GM18868 (cell line): ENCODE results near the gene DYDC1.
"Not testable (repeated sequence)": the region's sequence is repeated elsewhere in the genome, so short reads cannot be mapped to it uniquely, and the experiment has no call there.

ENCODE experiments used
- ATAC-seq: cut with Tn5 transposase; IDR thresholded peaks from one replicate; pipeline ENCODE4 v1.9.1; 2021; ENCODE audit warnings: mild to moderate bottlenecking, moderate library complexity; ENCODE audit not compliant: unreplicated experiment

DYDC1 gene

GRCh38 chr10:80356563-80356988 is at the start of gene DYDC1, which contains the start of gene DYDC2:
DYDC1 (minus strand) TSS chr10:80356755; CDS start chr10:80352601, 4,154 bp downstream.
DYDC2 (plus strand) TSS chr10:80356781; CDS start chr10:80362444, 5,663 bp downstream.
- ATAC-seq, result peak; percentile 94

DNA sequence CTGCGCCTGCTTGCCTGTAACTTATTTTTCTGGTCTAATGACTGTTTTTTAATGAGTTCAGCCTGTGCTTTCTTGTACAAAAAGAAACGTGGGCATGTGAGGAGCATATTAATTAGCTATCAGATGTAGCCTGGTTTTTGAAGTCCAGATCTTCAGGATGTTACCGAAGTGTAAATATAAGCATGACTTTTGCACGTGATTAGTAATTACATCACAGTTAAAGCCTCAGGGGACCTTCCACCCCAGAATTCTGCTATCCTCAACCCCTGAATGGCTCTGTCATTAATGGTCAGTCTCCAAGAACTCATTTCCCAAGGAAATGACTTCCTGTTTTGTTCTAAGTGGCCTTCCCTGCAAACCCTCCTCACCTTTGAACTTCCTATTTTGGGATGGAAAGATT is 49.6 kb upstream of the DYDC1 start:
- ATAC-seq, result no peak

DNA sequence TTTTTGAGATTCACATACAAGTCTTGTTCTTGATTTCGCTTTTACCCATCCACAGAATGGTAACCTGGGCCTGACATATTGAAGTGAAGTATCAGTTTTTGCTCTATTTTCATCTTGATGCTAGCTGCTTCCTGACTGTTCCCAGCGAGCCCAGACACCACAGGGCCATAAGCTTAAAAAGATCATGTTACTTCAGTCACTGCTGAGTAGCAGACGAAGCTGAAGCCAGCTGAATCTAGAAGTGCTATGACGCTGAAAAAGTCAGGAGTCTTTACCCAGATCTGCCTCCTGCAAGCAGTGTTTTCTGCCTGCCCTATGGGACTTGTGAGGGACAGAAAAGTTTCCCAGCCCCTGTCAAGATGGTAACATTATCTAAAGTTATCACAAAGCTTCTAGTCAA is 49.1 kb upstream of the DYDC1 start:
- ATAC-seq, result no peak

- ATAC-seq, result no peak
These were observed 48.5 kb upstream of the DYDC1 start for GRCh38 chr10:80405035-80405434.

DNA sequence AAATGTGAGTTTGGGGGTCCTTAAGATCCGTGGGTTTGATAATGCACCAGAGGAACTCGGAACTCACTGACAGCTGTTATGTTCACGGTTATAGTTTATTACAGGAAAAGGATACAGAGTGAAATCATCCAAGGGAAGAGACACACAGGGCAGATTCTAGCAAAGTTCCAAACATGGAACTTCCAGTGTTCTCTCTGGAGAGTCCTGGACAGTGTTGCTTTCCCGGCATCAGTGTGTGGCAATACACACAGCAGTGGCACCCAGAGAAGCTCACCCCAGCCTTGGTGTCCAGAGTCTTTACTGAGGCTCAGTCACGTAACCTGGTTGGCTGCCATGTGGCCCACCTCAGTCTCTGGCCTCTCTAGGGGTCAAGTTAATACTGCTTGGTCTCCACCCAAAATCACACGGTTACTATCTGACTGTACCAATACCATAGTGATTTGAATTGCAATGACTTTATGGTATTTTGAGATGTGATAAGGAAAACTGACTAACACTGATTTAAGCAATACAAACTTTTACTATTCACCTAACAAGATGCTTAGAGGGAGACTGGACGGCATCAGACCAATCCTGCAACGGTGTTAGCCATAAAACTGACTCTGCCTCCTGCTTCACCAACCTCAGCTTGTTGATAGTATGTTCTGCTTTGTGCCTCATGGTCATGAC is 43.7 kb upstream of the DYDC1 start:
- no peak for ATAC-seq

DNA sequence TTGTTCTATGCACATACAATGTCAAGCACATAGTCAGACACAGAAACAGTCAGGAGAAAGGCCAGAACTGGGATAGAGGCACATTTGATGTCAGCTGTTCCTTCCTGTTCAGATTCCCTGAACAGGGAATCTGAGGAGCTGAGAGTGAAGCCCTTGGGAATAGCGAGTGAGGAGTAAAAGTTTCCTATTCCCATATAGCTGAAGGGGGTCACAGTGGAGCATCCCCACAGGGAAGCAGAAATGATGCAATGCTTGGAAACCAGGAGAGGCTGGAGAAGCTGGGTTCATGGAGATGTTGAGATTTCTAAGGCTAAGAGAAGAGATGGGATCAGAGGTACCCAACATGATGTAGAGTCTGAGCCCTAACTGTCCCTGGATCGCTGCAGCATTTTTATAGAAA is 40.5 kb upstream of the DYDC1 start:
- no peak for ATAC-seq

DNA sequence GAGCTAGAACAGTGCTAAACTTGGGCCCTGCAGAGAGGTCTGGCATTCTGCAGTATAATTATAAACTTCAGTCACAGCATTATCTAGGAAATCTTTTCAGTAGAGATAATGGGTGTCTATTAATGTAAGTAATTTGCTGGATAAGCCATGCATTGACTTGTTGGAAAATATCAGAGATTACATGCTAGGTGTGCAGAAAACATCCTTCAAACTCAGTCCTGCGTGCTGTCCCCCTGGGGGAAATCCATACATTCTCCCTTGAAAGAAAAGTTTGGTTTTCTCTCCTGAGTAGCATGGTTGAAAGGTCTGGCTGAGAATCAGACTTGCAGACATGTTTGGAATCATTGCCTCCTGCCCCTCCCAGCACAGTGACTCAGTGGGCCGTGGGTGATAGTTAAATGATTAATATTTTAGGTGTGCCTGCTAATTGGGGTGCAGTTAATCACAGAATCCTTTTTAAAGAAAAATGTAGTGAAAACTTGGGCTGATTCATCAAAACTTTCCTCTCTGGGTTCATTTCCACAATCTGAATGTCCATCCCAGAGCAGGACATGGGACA is 37.9 kb upstream of the DYDC1 start:
- ATAC-seq, result no peak

- ATAC-seq, result no peak
These were observed 35.7 kb upstream of the DYDC1 start for GRCh38 chr10:80392250-80392649.

- no peak for ATAC-seq
These were observed 34.2 kb upstream of the DYDC1 start for GRCh38 chr10:80390740-80391139.

DNA sequence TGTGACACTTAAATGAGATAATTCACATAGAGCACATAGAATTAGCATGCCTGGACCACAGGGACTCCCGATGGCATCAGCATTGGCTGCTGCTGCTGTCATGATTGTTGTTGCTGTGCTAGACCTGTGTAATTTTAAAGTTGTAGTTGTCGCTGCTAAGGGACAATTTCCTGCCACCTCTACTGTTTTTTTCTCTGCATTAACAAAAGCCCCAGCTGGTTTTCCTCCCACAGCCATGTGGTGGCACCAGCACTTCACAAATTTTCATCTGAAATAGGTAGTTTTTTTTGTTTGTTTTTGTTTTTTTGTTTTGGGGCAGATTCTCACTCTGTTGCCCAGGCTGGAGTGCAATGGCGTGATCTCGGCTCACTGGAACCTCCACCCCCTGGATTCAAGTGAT is 26.4 kb upstream of the DYDC1 start:
- ATAC-seq, result peak; percentile 73

GRCh38 chr10:80380185-80380584 is 23.6 kb upstream of the DYDC1 start:
- ATAC-seq, result no peak

GRCh38 chr10:80379701-80380100 is 23.1 kb upstream of the DYDC1 start:
- no peak for ATAC-seq

- ATAC-seq, result no peak
These were observed 16.9 kb upstream of the DYDC1 start for GRCh38 chr10:80373502-80373901.

DNA sequence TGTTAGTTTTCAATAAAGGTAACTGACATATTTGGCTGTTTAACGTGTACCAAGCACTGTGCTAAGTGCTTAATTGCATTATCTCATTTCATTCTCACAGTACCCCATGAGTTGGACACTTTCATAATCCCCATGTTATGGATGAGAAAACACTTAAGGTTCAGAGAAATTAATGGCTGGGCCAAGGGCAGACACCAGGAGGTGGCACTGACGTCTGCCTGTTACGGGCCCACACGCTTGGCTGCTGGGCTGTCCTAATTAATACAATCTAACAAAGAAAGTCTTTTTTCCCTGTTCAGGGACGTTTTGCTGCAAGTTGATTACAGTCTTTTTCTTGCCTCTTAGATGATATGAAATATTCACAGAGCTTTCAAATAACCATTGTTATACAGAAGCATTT is 16.1 kb upstream of the DYDC1 start:
- ATAC-seq, result no peak

GRCh38 chr10:80371467-80371866 is 14.9 kb upstream of the DYDC1 start:
- ATAC-seq, result no peak

DNA sequence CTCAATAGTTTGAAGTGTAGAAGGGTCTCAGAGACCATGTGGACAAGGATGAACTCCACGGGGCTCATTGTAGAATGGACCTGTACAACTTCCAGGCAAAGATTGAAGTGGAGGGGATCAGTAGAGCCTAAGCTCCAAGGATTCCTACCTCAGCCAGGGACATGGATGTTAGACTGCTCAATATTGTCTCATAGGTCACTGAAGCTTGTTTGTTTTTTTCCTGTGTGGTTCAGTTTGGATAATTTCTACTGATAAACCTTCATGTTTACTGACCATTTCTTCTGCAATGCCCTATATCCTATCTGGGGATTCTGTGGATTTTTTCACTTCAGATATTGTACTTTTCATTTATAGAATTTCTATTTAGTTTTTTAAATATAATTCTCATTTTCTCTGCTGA is 9.0 kb upstream of the DYDC1 start:
- ATAC-seq, result no peak

GRCh38 chr10:80359644-80360043 is 3.1 kb upstream of the DYDC1 start:
- ATAC-seq, result no peak

DNA sequence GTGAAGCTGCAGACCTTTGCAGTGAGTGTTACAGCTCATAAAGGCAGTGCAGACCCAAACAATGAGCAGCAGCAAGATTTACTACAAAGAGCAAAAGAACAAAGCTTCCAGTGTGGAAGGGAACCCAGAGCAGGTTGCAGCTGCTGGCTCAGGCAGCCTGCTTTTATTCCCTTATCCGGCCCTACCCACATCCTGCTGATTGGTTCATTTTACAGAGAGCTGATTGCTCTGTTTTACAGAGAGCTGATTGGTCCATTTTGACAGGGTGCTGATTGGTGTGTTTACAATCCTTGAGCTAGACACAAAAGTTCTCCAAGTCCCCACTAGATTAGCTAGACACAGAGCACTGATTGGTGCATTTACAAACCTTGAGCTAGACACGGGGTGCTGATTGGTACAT is 2.4 kb upstream of the DYDC1 start:
- ATAC-seq, result not testable (repeated sequence)

- ATAC-seq, result no peak
These were observed 1.2 kb upstream of the DYDC1 start for GRCh38 chr10:80357851-80358125.

GRCh38 chr10:80356989-80357850 is 665 bp upstream of the DYDC1 start:
- ATAC-seq, result no peak

- ATAC-seq, result no peak
These were observed 5.3 kb downstream of the DYDC1 start for GRCh38 chr10:80351220-80351619.

GRCh38 chr10:80350251-80350650 is 6.3 kb downstream of the DYDC1 start:
- no peak for ATAC-seq
